ENCODE data around the gene RCAN3.

- no peak for TF ChIP-seq CTCF (IDR thresholded peaks at IDR 0.05)
- no peak for TF ChIP-seq POLR2A (IDR thresholded peaks at IDR 0.05)
- no peak for TF ChIP-seq EP300 (IDR thresholded peaks at IDR 0.05)
These were observed 15.3 kb downstream of the RCAN3 start for GRCh38 chr1:24517898-24518297.

Measured in sigmoid colon (tissue), 4 donors.